ENCODE results near the gene HS1BP3.

Gene HS1BP3

GRCh38 chr2:20675701-20676352 is 24.9 kb upstream of the HS1BP3 start:
- FAIRE-seq (no peak), DNase-seq (ENCODE audit: low spot score) (peak; percentile 47)

GRCh38 chr2:20674974-20675679 is 24.2 kb upstream of the HS1BP3 start:
- no peak for FAIRE-seq
- DNase-seq (ENCODE audit: low spot score) = peak; percentile 75

DNA sequence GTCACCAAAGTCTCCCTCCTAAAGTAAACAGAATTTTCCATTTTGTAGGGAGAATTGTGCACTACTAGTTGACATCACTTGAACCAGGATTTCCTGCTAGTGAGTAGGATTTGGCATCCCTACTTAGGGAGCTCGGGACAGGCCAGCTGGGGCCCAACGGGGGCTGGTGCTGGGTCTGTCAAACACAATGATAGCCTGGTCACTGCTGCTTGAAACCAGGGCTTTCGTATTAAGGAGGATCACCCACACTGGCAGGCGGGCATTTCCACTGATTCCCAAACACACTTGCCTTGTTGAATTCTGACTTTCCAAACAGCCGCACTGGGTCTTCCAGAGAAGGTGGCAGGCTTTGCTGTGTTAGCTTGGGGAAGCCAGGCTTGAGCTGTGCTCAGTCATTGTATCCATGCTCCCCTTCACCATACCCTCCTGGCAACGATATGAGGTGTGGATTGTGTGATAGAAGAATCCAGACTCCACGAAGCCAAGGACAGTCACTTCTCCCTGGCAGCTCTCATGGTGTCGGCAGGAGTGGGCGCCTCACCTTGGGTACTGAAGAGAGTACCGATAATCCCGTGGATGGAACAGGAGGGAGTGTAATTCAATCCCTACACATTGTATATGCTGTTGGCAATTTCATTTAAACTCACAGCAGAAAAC is 23.5 kb upstream of the HS1BP3 start:
- DNase-seq (ENCODE audit: low spot score) = no peak
- no peak for FAIRE-seq

GRCh38 chr2:20673686-20674308 is 22.9 kb upstream of the HS1BP3 start:
- DNase-seq (ENCODE audit: low spot score) = no peak
- FAIRE-seq = no peak

GRCh38 chr2:20672201-20672951 is 21.5 kb upstream of the HS1BP3 start:
- FAIRE-seq = no peak
- DNase-seq (ENCODE audit: low spot score) = no peak

- FAIRE-seq (no peak), DNase-seq (ENCODE audit: low spot score) (no peak)
Observed at GRCh38 chr2:20671736-20672080, 20.8 kb upstream of the HS1BP3 start.

DNA sequence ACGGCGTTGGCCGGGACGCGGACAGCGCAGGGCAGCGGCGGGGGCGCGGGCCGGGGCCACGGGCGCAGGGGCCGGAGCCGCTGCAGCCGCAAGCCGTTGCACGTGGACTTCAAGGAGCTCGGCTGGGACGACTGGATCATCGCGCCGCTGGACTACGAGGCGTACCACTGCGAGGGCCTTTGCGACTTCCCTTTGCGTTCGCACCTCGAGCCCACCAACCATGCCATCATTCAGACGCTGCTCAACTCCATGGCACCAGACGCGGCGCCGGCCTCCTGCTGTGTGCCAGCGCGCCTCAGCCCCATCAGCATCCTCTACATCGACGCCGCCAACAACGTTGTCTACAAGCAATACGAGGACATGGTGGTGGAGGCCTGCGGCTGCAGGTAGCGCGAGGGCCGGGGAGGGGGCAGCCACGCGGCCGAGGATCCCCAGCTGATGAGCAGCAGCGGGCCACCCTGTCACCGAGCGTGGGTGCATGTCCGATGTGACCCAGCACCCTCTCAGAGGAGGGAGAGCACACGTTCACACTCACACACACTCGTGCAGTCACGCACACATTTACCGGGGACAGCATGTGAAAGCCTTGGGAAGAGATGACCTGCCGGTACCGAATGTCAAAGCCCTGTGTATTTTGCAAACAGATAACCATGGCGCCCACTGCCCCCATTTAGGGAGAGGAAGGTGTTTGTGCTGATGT is 20.3 kb upstream of the HS1BP3 start:
- FAIRE-seq = no peak
- no peak for DNase-seq (ENCODE audit: low spot score)

- DNase-seq (ENCODE audit: low spot score) (no peak), FAIRE-seq (no peak)
Observed at GRCh38 chr2:20670315-20671035, 19.6 kb upstream of the HS1BP3 start.

DNA sequence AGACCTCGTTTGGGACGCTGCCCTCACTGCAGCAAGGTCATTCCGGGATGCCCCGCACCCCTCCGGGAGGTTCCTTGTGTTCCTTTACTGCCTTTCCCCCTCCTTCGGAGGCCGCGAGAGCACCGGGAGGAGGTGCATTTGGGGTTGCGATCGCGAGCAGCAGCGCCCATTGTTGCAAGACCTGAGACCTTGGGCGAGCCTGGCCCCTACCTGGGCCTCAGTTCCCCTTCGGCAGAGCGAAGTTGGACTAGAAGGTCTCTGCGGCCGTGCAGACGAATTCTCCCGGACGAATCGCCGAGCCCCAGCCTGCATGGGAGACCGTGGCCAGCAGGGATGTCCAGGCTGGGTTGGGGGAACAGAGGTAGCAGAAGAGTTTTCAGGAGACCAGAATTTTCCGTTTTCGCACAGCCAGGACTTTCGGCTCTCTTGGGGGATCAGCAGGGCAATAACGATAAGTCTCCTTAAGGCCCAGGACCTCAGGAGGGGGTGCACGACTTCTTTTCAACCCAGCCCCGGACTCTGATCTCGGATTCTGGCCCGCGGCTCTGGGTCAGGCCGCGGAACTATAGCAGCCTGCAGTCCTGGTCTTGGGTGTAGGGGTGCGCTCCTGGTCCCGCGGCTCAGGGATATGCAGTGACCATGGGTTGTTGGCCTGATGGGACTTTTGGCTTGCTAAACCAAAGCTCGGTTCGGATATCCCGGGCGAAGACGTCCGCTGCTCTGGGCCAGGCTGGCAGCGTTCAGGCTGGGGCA is 18.8 kb upstream of the HS1BP3 start:
- FAIRE-seq (no peak), DNase-seq (ENCODE audit: low spot score) (no peak)

GRCh38 chr2:20668871-20669475 is 18.1 kb upstream of the HS1BP3 start:
- DNase-seq (ENCODE audit: low spot score) (no peak), FAIRE-seq (no peak)

DNA sequence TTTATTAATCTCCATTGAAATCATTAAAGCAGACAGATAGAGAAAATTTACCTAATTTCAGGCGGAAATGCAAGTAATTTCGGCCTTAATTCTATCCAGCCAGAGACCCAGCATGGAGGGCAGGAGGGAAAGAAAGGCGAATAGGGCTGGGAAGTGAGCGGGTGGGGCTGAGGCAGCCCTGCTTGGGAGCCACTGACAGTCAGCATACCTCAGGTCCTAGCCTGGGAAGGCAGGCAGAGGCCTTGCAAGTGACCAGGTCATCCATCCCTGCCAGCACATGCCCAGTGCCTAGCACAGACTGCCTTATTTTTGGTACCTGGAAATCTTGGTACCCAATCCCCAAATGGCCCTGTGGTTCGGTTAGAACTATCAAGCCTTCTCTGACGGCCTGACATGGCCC is 17.6 kb upstream of the HS1BP3 start:
- FAIRE-seq (no peak), DNase-seq (ENCODE audit: low spot score) (no peak)

DNA sequence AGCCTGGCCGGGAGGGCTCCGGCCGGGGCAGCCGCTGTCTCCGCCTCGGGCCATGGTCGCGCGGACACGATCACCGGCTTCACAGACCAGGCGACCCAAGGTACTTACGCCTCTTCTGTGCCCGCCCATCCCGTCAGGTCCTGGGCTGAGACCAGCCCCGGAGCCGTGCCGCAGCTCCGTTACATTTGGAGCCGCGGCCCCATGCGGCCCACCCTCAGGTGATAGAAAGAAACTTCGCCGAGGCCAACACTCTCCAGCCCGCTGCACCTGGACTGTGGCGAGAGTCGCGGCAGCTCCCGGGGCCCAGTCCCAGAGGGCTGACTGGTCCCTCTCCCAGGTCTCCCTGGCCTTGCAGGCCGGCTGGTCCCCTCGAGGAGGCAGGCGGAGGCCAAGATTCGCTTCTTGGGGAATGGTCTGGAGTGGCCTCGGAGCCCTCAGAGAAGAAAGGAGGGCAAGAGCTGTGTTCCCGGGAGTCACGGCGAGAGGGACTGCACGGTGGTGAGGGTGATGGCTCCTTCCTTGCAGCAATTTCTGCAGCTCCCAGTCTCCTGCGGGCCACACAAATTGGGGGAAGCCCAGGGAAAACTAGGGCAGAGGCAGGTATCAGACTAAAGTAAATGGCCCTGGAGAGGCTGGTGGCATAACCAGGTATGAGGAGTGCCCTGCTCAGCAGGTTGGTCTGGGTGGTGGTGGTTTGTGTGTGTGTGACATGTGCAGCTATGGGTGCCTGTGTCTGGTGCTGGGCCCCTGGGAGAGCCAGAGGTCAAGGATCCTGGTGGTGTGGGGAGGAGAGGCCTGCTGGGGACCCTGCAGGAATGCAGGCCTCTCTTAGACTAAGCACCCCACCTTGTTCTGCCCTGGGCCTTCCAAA is 16.9 kb upstream of the HS1BP3 start:
- DNase-seq (ENCODE audit: low spot score) (no peak), FAIRE-seq (no peak)

DNA sequence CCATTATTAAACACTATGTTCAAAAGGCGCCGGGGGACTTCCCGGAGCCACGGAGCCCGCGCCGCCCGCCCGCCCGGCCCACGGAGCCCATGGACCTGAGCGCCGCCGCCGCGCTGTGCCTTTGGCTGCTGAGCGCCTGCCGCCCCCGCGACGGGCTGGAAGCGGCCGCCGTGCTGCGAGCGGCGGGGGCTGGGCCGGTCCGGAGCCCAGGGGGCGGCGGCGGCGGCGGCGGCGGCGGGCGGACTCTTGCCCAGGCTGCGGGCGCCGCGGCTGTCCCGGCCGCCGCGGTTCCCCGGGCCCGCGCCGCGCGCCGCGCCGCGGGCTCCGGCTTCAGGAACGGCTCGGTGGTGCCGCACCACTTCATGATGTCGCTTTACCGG is 16.2 kb upstream of the HS1BP3 start:
- FAIRE-seq (no peak), DNase-seq (ENCODE audit: low spot score) (peak; percentile 68)

- FAIRE-seq (peak; percentile 80), DNase-seq (ENCODE audit: low spot score) (peak; percentile 85)
Observed at GRCh38 chr2:20666304-20667150, 15.6 kb upstream of the HS1BP3 start, which contains the start of gene GDF7. Gene GDF7, plus strand, starts transcription at chr2:20667144. Its CDS starts 96 bp downstream, at chr2:20667240.

GRCh38 chr2:20666005-20666303 is 15.1 kb upstream of the HS1BP3 start:
- DNase-seq (ENCODE audit: low spot score) (no peak), FAIRE-seq (no peak)

DNA sequence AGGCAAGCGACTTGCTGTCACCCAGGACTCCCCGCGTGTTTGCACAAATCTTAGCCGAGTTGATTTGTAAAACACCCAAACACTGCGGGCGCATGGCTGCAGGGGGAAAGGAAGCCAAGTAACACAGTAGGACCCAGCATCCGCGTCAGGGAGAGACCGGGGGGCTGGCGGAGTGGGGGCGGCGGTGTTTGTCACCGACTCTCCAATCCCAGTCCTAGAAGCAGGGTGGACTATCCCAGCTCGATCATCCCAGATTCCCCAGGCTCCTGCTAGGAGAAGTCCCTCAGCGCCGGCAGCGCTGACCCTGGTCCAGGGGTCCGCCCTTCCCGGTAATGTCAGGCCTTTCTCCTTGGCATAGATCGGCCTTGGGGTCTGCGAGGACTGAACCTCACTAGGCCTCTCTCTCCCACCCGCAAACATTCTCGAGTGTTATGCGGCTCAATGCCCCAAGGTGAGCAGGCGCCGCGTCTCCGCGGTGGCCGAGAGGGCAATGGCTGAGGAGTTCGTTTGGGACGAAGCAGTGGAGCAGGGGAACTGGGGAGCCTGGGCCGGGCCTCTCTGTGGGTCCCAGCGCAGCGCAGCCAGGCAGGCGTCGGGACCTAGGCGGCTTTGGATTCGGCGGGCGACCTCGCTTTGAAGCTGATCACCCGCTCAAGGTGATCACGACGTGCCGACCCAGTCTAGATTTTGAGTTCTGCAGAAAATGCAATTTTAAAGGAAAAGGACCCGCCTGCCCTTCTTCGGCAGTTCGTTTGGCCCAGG is 14.5 kb upstream of the HS1BP3 start:
- no peak for DNase-seq (ENCODE audit: low spot score)
- no peak for FAIRE-seq

Data from urothelium cell line (cell line).